ENCODE data around the gene PRR5. TPM values are rescaled to one million over a fixed set of nuclear protein-coding genes. Genes with fewer than 3 reads are reported as not detected.
A peak's percentile ranks its signal among the peaks of the same experiment; 100 is the strongest.

The PRR5 gene
- total RNA-seq, 2 experiments from 2014 or later, result 20.0 to 35.7 TPM

DNA sequence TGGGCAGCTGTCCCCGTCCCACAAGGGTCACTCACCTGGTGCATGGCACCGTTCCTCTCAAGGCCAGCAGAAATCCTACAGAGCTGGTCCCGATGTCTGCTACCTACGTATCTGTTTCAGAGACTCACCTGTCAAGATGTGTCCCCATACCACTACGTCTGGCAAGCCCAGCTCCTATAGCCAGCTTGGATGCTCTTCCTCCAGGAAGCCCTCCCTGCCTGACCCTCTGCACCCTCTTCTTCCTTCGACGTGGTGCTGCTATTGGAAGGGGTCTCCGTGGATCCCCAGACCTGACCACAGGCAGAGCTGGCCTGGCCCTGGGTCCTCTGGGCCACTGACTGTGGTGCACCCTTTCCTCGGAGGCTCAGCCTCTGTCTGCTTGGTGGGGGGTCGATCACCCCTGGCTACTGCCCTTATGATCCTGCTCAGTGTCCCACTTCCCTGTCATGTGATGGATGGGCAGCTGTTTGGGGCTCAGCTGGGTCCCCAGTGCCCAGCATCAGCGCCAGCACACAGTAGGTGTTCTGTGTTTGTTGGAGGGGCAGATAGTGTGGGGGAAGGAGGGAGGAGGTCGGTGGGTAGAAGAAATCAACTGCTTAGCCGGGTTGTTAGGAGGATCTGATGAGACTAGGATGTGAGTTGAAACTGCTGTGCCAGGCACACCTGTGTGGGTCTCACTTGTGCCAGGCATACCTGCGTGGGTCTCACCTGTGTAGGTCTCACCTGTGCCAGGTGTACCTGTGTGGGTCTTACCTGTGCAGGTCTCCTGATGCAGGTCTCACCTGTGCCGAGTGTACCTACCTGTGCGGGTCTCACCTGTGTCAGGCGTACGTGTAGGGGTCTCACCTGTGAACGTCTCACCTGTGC lies 28.7 kb downstream of the PRR5 start:
- CTCF ChIA-PET, result interaction anchor here (10.1 kb wide), 1 partner anchor 32 kb away, joined by 91 read pairs; no protein-coding TSS in a partner anchor
- peaks cover 7% of the 10 kb centered on the region for H3K36me3 Mint-ChIP-seq
- no peak overlapping the region for H3K4me3 Mint-ChIP-seq
- no peak overlapping the region for H3K27ac Mint-ChIP-seq
- no peak for DNase-seq
- peaks cover 11% of the 10 kb centered on the region for H3K4me1 Mint-ChIP-seq
- H3K9me3 Mint-ChIP-seq (ENCODE audit: low read depth), result peaks cover 4% of the 10 kb centered on the region
- H3K27me3 Mint-ChIP-seq, result no peaks in the 10 kb centered on the region
- no peak for ATAC-seq

DNA sequence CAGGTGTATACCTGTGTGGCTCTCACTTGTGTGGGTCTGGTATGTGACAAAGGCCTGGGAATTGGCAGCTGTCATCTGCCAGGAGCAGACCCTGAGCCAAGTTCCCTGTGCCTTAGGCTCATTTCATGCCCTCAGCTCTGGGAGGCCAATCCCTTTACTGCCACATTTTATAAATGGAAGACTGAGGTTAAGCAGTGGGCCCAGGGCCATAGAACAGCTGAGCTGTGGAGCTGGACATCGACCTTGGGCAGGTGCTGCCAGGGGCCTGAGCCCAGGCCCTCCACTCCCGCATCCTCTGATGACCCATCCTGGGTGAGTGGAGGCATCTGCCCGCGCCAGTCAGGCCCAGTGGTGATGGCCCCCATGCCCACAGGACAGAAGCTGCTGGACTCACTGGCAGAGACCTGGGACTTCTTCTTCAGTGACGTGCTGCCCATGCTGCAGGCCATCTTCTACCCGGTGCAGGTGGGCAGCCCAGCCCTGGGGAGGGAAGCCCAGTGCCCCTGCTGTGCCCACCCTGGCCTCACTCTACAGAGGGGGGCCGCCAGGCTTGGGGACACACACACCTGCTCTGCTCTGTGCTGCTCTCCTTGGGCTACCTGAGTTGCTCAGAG lies 29.5 kb downstream of the PRR5 start:
- peaks cover 4% of the 10 kb centered on the region for H3K9me3 Mint-ChIP-seq (ENCODE audit: low read depth)
- no peak for DNase-seq
- CTCF ChIA-PET, result interaction anchor here (10.1 kb wide), 1 partner anchor 33 kb away, joined by 91 read pairs; no protein-coding TSS in a partner anchor
- no peak for ATAC-seq
- H3K36me3 Mint-ChIP-seq, result peaks cover 7% of the 10 kb centered on the region
- H3K4me3 Mint-ChIP-seq, result no peak overlapping the region
- H3K27me3 Mint-ChIP-seq, result no peaks in the 10 kb centered on the region
- no peak overlapping the region for H3K27ac Mint-ChIP-seq
- H3K4me1 Mint-ChIP-seq, result peaks cover 11% of the 10 kb centered on the region

GRCh38 chr22:44732017-44732561 lies 30.1 kb downstream of the PRR5 start:
- H3K27ac Mint-ChIP-seq, result no peak overlapping the region
- no peaks in the 10 kb centered on the region for H3K27me3 Mint-ChIP-seq
- no peak for ATAC-seq
- H3K36me3 Mint-ChIP-seq, result peaks cover 7% of the 10 kb centered on the region
- no peak for DNase-seq
- no peak overlapping the region for H3K4me3 Mint-ChIP-seq
- CTCF ChIA-PET, result interaction anchor here (10.1 kb wide), 1 partner anchor 34 kb away, joined by 91 read pairs; no protein-coding TSS in a partner anchor
- peaks cover 4% of the 10 kb centered on the region for H3K9me3 Mint-ChIP-seq (ENCODE audit: low read depth)
- peaks cover 11% of the 10 kb centered on the region for H3K4me1 Mint-ChIP-seq

GRCh38 chr22:44732661-44733060 lies 30.7 kb downstream of the PRR5 start:
- DNase-seq, result no peak
- H3K4me3 Mint-ChIP-seq, result no peak overlapping the region
- no peak for ATAC-seq
- H3K9me3 Mint-ChIP-seq (ENCODE audit: low read depth), result peaks cover 4% of the 10 kb centered on the region
- no peaks in the 10 kb centered on the region for H3K27me3 Mint-ChIP-seq
- peaks cover 10% of the 10 kb centered on the region for H3K4me1 Mint-ChIP-seq
- peaks cover 7% of the 10 kb centered on the region for H3K36me3 Mint-ChIP-seq
- CTCF ChIA-PET, result interaction anchor here (10.1 kb wide), 1 partner anchor 34 kb away, joined by 91 read pairs; no protein-coding TSS in a partner anchor
- H3K27ac Mint-ChIP-seq, result no peak overlapping the region

DNA sequence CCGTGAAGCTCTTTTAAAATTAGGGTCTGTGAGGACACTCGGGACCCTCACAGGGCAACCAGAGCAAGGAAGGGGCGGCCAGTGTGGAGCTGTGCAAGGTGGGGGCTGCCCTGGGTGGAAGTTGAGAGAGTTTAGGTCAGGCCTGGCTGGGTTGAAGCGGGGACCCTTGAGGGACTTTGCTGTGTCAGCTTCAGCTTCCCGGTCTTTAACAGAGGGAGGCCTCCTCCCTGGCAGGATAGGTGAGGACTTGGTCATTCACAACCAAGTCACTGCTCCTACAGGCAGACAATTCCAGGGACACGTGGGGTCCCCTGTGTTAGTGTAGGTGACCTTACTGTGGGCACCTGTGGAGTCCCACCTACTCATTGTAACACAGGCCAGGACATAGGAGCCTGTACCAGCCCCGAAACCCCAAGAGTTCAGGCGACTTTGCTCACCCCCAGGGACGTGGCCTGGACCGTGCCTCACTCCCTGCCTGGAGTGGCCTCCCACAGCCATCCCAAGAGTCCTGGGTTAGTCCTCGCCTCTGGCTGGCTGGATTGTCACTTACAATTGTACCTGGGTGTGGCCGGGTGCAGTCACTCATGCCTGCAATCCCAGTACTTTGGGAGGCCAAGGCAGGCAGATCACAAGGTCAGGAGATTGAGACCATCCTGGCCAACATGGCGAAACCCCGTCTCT lies 31.6 kb downstream of the PRR5 start:
- no peak for ATAC-seq
- Mint-ChIP-seq H3K27ac (no peak overlapping the region), H3K4me1 (peaks cover 4% of the 10 kb centered on the region), H3K36me3 (peaks cover 7% of the 10 kb centered on the region), H3K4me3 (no peak overlapping the region), H3K27me3 (no peaks in the 10 kb centered on the region), H3K9me3 (ENCODE audit: low read depth) (peaks cover 4% of the 10 kb centered on the region)
- CTCF ChIA-PET, result interaction anchor here (1.0 to 10.1 kb wide), 5 partner anchors 11 to 44 kb away, joined by 3 to 91 read pairs (median 5); partner anchors contain the start of gene PRR5
- DNase-seq, result no peak

- H3K27me3 Mint-ChIP-seq, result no peaks in the 10 kb centered on the region
- DNase-seq (no peak), ATAC-seq (no peak)
- CTCF ChIA-PET, result interaction anchor here (1.0 to 10.1 kb wide), 6 partner anchors 12 to 49 kb away, joined by 3 to 91 read pairs (median 5); partner anchors contain the start of gene PRR5
- H3K27ac Mint-ChIP-seq, result no peak overlapping the region
- H3K36me3 Mint-ChIP-seq, result peaks cover 7% of the 10 kb centered on the region
- no peak overlapping the region for H3K4me3 Mint-ChIP-seq
- H3K9me3 Mint-ChIP-seq (ENCODE audit: low read depth), result peaks cover 4% of the 10 kb centered on the region
- H3K4me1 Mint-ChIP-seq, result no peaks in the 10 kb centered on the region
These were observed 32.3 kb downstream of the PRR5 start for GRCh38 chr22:44734278-44734677.

- Mint-ChIP-seq H3K27me3 (no peaks in the 10 kb centered on the region), H3K4me1 (no peaks in the 10 kb centered on the region), H3K9me3 (ENCODE audit: low read depth) (peaks cover 4% of the 10 kb centered on the region), H3K36me3 (peaks cover 7% of the 10 kb centered on the region), H3K27ac (no peak overlapping the region), H3K4me3 (no peak overlapping the region)
- no peak for DNase-seq
- no peak for ATAC-seq
- CTCF ChIA-PET, result interaction anchor here (0.7 to 10.1 kb wide), 15 partner anchors 9 to 50 kb away, joined by 3 to 91 read pairs (median 5); partner anchors contain the start of gene PRR5
These were observed 33.0 kb downstream of the PRR5 start for GRCh38 chr22:44734801-44735517.

DNA sequence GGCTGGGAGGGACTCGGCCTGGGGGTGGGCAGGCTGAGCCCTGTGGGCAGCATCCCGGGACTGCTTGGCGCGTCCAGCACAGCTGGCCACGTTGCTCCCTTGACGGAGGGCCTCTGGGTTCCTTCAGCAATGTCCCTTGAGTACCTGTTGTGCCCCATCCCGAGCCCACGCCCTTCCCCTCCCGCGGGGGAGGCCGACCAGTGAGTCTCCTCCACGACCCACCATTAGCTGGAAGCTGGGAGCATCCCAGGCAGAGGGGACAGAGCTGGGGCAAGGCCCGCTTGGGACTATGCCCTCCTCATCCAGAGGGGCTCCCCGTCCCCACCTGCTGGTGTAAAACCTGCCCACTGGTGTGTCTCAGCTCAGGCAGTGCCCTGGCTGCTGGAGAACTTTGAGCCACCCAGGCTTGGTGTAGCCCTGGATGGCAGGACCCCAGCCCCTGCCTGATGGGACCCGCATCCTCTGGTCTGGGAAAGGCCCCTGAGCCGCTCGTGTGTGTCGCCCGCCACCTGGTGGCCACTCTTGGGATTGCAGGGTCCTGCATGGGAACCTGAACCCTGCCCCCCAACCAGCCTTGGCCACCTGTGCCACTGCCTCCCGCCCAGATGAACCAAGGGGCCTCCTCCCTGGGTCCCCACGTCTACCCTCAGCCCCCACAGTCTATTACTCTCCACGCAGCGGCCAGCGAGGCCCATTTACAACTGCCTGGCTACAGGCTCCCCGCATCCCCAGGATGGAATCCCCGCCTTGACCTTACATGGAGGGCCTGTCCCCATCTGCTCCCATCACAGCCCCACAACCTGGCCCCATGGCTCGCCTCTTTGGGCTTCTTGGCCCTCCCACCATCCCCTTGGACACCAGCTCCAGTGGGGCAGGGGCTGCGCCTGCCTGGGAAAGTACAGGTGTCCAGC lies 33.8 kb downstream of the PRR5 start:
- H3K9me3 Mint-ChIP-seq (ENCODE audit: low read depth), result peaks cover 4% of the 10 kb centered on the region
- DNase-seq, result peak; percentile 85
- CTCF ChIA-PET, result interaction anchor here (0.7 to 10.1 kb wide), 16 partner anchors 10 to 51 kb away, joined by 3 to 91 read pairs (median 4); partner anchors contain the start of gene PRR5

DNA sequence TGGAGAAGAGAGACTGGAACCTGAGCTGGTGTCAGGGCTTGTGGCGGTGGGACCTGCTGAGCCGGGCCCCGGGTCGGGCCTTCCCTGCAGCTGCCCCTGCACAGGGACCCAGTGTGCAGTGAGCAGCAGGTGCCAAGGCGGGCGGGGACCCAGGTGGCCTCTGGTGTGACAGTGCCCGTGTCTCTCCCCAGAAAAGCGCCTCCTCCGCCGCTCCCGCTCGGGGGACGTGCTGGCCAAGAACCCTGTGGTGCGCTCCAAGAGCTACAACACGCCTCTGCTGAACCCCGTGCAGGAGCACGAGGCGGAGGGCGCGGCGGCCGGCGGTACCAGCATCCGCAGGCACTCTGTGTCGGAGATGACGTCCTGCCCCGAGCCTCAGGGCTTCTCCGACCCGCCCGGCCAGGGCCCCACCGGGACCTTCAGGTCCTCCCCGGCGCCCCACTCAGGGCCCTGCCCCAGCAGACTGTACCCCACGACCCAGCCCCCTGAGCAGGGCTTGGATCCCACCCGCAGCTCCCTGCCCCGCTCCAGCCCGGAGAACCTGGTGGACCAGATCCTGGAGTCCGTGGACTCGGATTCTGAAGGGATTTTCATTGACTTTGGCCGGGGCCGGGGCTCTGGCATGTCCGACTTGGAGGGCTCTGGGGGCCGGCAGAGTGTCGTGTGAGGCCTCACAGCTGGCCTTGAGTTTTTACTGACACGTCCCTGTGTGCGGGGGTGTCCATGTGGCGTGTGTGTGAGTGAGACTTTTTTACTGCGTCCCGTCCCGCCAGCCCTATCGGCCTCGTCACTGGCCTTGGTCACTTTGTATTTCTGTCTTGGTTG lies 34.8 kb downstream of the PRR5 start:
- CTCF ChIA-PET, result interaction anchor here (0.5 to 10.1 kb wide), 8 partner anchors 11 to 52 kb away, joined by 3 to 91 read pairs (median 6); no protein-coding TSS in a partner anchor
- no peaks in the 10 kb centered on the region for H3K27me3 Mint-ChIP-seq
- ATAC-seq (no peak), DNase-seq (no peak)
- no peak overlapping the region for H3K27ac Mint-ChIP-seq
- no peaks in the 10 kb centered on the region for H3K4me1 Mint-ChIP-seq
- no peak overlapping the region for H3K4me3 Mint-ChIP-seq
- H3K9me3 Mint-ChIP-seq (ENCODE audit: low read depth), result peaks cover 4% of the 10 kb centered on the region
- H3K36me3 Mint-ChIP-seq, result peaks cover 5% of the 10 kb centered on the region

More for the DNA sequence above, 33.8 kb downstream of the PRR5 start:
- peaks cover 7% of the 10 kb centered on the region for H3K36me3 Mint-ChIP-seq
- H3K4me1 Mint-ChIP-seq, result no peaks in the 10 kb centered on the region
- H3K4me3 Mint-ChIP-seq, result no peak overlapping the region
- H3K27me3 Mint-ChIP-seq, result no peaks in the 10 kb centered on the region
- no peak overlapping the region for H3K27ac Mint-ChIP-seq
- ATAC-seq, result peak; percentile 75

DNA sequence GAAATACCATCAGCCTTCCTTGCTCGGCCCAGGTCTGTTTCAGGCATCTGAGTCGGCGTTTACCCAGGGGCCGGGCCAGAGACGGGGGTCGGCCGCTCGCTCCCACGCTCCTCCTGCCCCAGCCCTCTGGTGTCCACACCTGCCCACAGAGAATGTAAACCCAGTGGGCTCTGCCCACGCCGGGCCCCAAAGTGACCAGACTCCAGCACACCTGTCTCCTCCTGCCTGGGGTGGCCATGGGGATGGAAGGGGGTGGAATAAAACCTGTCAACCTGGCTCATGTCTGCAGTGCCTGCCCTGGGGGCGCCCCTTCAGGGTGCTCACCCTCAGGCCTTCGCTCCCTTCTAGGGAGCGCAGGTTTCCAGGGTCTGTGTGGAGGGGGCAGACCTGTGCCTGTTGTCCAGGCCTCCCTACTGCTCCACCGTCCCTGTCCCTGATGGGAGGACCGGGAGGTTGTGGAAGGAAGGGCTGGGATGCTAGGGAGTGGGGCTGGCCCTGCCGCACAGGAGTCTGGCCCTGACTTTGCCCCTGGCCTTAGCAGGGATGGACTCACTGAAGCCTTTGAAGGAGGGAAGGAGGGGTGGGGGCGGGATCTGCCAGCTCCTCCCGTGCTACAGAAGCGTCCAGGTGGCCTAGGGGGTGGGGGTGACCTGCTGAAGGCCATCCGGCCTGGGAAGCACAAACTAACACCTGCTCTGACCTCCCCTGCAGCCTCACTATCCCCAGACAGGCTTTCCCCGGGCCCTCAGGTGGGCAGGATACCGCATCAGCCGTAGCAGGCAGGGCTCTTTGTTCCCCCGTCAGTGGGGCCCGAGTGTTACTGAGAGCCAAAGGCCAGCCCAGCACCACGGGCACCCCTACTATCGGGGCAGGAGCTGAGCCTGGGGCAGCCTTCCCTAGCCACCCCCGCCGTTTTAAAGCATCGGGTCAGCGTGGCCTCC lies 35.7 kb downstream of the PRR5 start:
- CTCF ChIA-PET, result interaction anchor here (10.1 kb wide), 1 partner anchor 39 kb away, joined by 91 read pairs; no protein-coding TSS in a partner anchor
- H3K27me3 Mint-ChIP-seq, result no peaks in the 10 kb centered on the region
- peaks cover 1% of the 10 kb centered on the region for H3K36me3 Mint-ChIP-seq
- H3K9me3 Mint-ChIP-seq (ENCODE audit: low read depth), result peaks cover 2% of the 10 kb centered on the region
- H3K27ac Mint-ChIP-seq, result no peak overlapping the region
- H3K4me1 Mint-ChIP-seq, result no peaks in the 10 kb centered on the region
- ATAC-seq (no peak), DNase-seq (no peak)
- no peak overlapping the region for H3K4me3 Mint-ChIP-seq
